GM18861 (cell line): ENCODE measurements around the gene RCVRN.

Source experiments
- ATAC-seq: cut with Tn5 transposase; IDR thresholded peaks from one replicate; pipeline ENCODE4 v1.9.1; 2021; ENCODE audit not compliant: unreplicated experiment

The RCVRN gene

DNA sequence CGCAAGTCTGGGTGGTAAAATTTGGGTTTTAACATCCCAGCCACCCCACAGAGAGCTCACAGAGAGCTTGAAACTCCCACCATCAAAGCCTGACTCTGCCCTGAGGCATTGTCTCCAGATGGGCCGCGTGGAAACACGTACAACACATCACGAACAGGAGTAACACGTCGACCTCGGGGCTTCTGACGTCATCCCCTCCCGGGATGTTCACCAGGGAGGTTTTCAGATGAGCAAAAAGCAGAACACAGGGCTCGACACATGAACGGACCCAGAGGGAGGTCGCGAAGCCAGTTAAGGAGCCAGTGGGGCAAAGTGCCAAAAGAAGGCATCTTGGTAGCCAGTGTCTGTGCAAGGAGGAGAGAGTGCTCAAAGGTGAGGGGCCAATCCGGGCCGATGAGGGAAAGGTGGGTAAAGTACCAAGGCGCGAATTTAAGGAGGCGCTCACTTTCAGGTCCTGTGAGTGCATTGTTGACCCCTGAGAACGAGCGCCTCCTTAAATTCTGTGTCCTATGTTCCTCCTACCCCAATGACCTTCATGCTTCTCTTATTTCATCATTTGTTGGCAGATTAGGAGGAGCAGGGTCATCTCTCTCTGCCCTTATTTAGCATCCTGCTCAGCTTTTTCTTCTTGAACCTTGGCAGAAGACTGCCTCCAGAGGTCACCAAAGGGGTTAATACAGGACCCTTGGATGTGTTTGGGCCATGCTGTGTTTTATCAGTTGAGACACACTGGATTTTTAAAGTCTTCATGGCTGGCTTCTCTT is 5.6 kb downstream of the RCVRN start:
- ATAC-seq = no peak

- ATAC-seq = no peak
These were observed 6.3 kb downstream of the RCVRN start for GRCh38 chr17:9898812-9899211.

DNA sequence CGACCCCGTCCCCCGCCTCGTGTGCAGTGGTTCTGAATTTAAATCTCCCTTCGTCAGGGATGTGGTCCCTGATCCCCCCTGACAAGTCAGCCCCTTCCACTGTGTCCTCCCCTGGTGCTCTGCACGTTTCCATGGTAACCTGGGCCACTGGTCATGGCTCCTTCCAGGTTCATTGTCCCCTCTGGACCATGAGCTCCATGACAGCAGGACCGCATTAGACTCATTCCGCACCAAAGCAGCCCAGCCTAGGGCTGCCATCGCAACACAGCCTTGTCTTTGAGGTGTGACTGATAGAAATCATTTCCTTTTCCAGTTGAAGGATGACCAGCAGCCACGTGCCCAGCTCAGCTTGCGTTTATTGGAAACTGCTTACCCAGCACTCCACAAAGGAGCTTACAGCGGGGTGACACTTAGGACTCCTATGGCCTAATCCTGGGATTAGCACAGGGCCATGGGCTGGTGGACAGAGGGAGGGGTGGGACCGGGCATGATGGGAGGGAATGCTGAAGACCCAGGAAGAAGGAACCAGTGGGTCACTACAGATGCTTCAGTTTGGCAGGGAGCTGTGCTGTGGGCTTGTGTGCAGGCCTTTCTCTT is 7.6 kb downstream of the RCVRN start:
- ATAC-seq = no peak

- ATAC-seq = no peak
These were observed 9.1 kb downstream of the RCVRN start for GRCh38 chr17:9895923-9896322.

- ATAC-seq = no peak
These were observed 10.8 kb downstream of the RCVRN start for GRCh38 chr17:9894231-9894630.

DNA sequence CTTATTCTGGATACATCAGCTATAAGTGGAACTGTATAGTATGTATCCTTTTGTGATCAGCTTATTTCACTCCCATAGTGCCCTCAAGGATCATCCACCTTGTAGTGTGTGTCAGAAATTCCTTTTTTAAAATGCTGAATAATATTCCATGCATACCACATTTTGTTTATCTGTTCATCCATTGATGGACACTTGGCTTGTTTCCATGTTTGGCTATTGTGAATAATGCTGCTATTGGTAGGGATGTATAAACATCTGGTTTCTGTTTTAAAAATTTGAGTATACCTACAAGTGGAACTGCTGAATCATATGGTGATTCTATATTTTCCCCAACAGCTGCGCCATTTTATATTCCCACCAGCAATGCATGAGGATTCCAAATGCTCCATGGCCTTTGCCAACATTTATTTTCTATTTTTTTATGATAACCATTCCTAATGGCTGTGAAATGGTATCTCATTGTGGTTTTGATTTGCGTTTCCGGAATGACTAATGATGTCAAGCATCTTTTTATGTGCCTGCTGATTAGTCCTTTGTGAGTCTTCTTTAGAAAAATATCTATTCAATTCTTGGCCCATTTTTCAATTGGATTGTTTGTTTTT is 11.6 kb downstream of the RCVRN start:
- no peak for ATAC-seq

DNA sequence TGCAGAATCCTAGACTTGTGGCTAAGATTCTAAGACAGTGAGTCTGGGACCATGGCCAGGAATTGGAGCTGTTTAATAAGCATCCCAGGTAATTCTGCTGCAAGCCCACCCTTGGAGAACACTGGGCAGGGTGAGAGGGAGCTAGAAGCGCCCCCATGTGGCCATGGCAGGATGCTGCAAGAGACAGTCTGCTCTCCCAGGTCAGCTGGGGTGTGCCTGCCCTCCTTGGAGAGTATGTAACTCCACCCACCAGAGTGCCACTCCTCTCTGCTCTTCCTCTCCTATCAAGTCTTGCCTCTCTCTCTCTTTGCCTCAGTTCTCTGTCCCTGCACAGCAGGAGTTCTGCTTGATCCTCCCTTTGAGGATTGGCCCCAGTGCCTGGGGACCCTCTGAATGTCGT is 14.9 kb downstream of the RCVRN start:
- ATAC-seq = no peak

DNA sequence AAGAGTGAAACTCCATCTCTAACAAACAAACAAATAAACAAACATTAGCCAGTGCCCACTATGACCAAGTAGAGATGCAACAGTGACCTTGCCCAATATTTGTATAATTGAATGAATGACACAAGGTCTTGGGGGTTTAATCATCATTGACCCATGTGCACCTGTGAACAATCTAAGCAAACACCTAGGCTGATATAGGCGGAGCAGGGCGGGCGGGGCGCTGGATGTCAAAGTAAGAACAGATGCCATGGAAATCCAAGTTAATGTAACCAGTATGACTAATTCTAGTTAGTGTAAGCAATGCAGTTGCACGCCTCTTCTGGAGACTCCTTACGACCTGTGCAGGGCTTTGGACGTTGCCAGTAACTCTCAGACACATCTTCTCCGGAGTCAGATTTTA is 17.6 kb downstream of the RCVRN start:
- ATAC-seq = no peak

- ATAC-seq = no peak
These were observed 18.7 kb downstream of the RCVRN start for GRCh38 chr17:9886141-9886930.

DNA sequence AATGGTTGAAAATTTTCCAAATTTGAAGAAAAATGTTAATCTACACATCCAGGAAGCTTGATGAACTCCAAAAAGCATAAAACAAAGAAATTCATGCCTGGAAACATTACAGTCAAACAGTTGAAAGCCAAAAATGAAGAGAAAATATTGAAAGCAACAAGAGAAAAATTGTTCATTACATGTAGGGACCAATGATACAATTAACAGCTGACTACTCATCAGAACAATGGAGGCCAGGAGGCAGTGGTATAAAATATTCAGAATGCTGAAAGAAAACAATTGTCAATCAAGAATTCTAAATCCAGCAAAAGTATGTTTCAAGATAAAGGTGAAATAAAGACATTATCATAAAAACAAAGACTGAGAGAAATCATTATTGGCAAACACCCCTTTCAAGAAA is 21.6 kb downstream of the RCVRN start:
- no peak for ATAC-seq

- ATAC-seq = no peak
These were observed 24.5 kb downstream of the RCVRN start for GRCh38 chr17:9880582-9880999.

DNA sequence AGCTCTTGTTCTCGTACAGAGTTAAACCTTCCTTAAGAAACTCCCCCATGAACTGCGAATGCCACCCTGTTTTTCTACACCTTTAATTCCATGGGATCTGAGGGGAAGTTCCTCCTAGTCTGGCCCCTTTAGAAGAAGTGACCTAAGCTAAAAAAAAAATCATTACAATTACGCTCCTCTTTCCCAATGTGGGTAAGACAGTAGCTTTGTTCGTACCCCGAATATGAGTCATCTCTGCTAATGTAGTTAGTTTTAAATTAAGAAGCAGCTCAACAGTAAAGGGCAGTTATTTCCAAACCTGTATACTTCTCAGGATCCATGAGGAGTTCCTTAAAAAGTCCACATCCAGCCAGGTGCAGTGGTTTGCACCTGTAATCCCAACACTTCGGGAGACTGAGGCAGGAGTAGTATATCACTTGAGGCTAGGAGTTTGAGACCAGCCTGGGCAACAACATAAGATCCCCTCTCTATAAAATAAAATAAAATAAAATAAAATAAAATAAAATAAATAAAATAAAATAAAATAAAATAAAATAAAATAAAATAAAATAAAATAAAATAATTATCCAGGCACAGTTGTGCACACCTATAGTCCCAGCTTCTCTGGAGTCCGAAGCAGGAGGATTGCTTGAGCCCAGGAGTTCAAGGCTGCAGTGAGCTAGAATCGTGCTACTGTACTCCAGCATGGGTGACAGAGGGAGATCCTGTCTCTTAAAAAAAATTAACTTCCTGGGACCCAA is 26.1 kb downstream of the RCVRN start:
- no peak for ATAC-seq

GRCh38 chr17:9878356-9878755 is 26.7 kb downstream of the RCVRN start:
- no peak for ATAC-seq

DNA sequence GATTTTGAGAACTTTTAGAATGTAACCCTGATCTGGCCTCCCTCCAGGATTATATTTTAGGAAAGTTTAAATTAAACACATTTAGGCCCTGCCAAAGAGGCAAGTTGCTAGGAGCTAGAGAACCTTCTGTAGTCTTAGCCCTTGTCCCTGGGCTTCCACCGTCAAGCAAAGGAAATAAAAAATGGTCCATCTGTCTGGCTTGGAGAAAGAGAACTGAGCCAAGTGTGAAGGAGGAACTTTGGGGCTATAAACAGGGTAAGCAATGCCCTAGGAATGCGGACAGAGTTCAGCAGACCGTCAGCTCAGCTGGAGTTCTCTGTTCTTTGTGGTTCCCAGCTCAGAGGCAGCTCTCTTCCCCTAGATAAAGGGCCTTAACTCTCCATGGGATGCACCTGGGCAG is 29.6 kb downstream of the RCVRN start:
- no peak for ATAC-seq

GRCh38 chr17:9874722-9875121 is 30.3 kb downstream of the RCVRN start:
- no peak for ATAC-seq

DNA sequence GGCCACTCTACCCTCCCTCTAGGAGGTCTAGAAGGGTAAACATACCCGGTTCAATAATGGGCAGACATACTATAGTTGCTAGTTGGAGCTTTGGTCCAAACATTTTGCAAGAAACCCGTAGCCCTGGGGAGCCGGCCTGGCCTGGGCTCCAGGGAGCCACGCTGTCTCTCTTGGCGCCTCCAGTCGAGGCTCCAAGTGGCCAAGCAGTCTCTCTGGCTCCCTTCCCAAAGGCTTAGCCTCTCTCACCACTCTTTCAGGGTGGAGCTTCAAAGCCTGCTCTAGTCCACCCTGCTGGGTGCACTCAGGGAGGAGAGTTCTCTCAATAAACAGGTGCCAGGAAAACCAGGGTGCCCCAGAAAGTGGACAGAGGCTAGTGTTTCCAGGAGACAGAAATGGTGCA is 32.2 kb downstream of the RCVRN start:
- no peak for ATAC-seq

DNA sequence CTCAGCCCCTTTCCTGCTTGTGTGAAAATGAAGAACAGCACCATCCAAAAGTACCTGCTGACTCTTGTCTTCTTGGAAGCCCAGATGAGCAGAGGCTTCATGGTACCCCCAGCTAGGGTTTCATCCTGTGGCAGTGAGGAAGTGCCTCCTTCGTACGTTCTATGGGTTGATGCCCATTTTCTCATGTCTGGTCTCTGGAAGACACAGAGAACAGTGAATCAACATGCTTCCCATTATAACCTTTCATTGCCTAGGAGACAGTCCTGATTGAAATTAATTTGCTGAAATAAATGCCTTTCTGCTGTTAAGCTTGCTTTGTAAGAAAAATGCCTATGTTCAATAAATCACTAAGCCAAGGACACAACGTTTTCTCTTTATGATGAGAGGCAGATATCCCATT is 36.5 kb downstream of the RCVRN start:
- ATAC-seq = no peak

DNA sequence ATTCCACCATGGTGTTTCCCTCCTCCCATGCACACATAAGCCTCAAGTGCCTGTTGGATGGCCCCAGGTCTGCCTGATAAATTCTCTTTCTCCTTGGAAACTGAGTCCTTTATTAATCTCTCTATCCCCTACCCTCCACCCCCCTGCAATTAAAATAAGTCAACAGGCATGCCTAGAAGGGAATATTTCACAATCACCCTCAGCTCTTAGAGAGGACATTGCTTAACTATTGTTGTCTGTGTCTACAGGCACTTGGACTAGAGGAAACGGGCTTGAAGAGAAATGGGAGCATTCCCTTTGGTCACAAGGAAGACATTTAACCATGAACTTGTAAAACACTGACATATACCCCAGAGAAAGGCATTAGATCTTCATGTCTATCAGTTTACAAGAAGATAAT is 39.5 kb downstream of the RCVRN start:
- no peak for ATAC-seq

DNA sequence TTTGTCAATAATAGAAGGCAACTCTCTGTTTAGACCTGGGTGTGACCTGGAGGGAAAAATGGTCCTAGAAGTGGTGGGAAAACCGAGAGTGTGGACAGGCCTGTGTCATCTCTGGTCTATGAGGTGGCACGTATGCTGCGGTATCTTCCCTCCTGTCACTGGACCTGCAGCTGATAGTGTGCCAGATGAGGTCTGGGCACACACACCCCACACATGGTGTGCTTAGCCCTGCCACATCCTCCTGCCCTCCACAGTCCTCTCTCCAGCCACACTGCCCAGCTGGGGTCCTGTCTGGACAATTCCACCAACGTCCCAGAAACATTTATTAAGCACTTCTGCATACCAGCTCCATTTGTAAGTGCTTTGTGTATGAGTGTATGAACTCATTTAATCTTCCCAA is 42.1 kb downstream of the RCVRN start:
- ATAC-seq = no peak

GRCh38 chr17:9862220-9862619 is 42.9 kb downstream of the RCVRN start:
- no peak for ATAC-seq

DNA sequence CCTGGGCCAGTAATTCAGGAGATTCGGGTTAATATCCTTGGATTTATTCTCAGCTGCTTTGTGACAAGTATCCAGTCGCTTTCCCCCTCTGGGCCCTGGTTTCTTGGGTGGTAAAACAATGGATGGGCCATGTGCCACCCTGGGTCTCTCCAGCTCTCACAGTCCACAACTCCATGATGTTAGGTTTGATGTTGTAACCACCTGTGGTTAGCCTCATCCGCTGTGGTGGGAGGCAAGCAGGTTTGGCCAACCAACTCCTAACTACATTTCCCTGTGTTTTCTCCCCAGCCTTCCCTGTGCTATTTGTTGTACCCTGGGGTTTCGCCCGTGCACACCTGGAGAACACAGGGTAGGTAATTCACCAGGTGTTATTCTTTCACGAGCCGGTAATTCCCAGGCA is 44.2 kb downstream of the RCVRN start:
- ATAC-seq = no peak
